Measurements from ENCODE around the gene CAPZA2.
A peak's percentile ranks its signal among the peaks of the same experiment; 100 is the strongest.
"Not testable (repeated sequence)": the region's sequence is repeated elsewhere in the genome, so short reads cannot be mapped to it uniquely, and the experiment has no call there.

The CAPZA2 gene

GRCh38 chr7:116862234-116862950 lies at the start of gene CAPZA2:
TSS of gene CAPZA2 (plus strand) at chr7:116862587. CDS start at chr7:116862612, 25 bp downstream.
- peak within 1 kb of the TSS; percentile 62 to 98 (median 91) for H3K4me3 ChIP-seq

GRCh38 chr7:116812860-116813259 lies 49.5 kb upstream of the CAPZA2 start:
- Histone ChIP-seq H3K27ac (no peak overlapping the region), H3K4me3 (no peak overlapping the region)

More at GRCh38 chr7:116862234-116862950, at the start of gene CAPZA2:
- H3K27ac ChIP-seq: peak within 1 kb of the TSS; percentile 88 to 100 (median 98)

- H3K27ac ChIP-seq, H3K4me3 ChIP-seq: not testable (repeated sequence)
These were observed 49.0 kb upstream of the CAPZA2 start for GRCh38 chr7:116813371-116813770.

GRCh38 chr7:116815041-116815440 lies 47.3 kb upstream of the CAPZA2 start:
- no peak overlapping the region for H3K4me3 ChIP-seq
- no peak overlapping the region for H3K27ac ChIP-seq

GRCh38 chr7:116820149-116820548 lies 42.2 kb upstream of the CAPZA2 start:
- H3K4me3 ChIP-seq: no peak overlapping the region
- H3K27ac ChIP-seq: no peak overlapping the region

GRCh38 chr7:116821647-116822046 lies 40.7 kb upstream of the CAPZA2 start:
- H3K27ac ChIP-seq, H3K4me3 ChIP-seq: not testable (repeated sequence)

GRCh38 chr7:116824449-116824848 lies 37.9 kb upstream of the CAPZA2 start:
- no peak overlapping the region for H3K4me3 ChIP-seq
- H3K27ac ChIP-seq: no peak overlapping the region

GRCh38 chr7:116828281-116828680 lies 34.1 kb upstream of the CAPZA2 start:
- no peak overlapping the region for H3K27ac ChIP-seq
- no peak overlapping the region for H3K4me3 ChIP-seq

GRCh38 chr7:116829041-116829440 lies 33.3 kb upstream of the CAPZA2 start:
- no peak overlapping the region for H3K4me3 ChIP-seq
- H3K27ac ChIP-seq: no peak overlapping the region

GRCh38 chr7:116829493-116829892 lies 32.9 kb upstream of the CAPZA2 start:
- no peak overlapping the region for H3K27ac ChIP-seq
- H3K4me3 ChIP-seq: no peak overlapping the region

- H3K4me3 ChIP-seq: no peak overlapping the region
- no peak overlapping the region for H3K27ac ChIP-seq
These were observed 29.7 kb upstream of the CAPZA2 start for GRCh38 chr7:116832692-116833091.

GRCh38 chr7:116834815-116835504 lies 27.4 kb upstream of the CAPZA2 start:
- Histone ChIP-seq H3K4me3 (no peak overlapping the region), H3K27ac (no peak overlapping the region)

GRCh38 chr7:116836048-116836447 lies 26.3 kb upstream of the CAPZA2 start:
- H3K4me3 ChIP-seq: no peak overlapping the region
- H3K27ac ChIP-seq: no peak overlapping the region

- no peak overlapping the region for H3K27ac ChIP-seq
- H3K4me3 ChIP-seq: no peak overlapping the region
These were observed 25.5 kb upstream of the CAPZA2 start for GRCh38 chr7:116836911-116837310.

- Histone ChIP-seq H3K4me3 (no peak overlapping the region), H3K27ac (no peak overlapping the region)
These were observed 24.8 kb upstream of the CAPZA2 start for GRCh38 chr7:116837586-116837985.

- H3K4me3 ChIP-seq: no peak overlapping the region
- H3K27ac ChIP-seq: no peak overlapping the region
These were observed 22.1 kb upstream of the CAPZA2 start for GRCh38 chr7:116840256-116840655.

- no peak overlapping the region for H3K4me3 ChIP-seq
These were observed 20.0 kb upstream of the CAPZA2 start for GRCh38 chr7:116842371-116842770.

GRCh38 chr7:116843378-116843777 lies 19.0 kb upstream of the CAPZA2 start:
- peak overlapping the region in 4 of 21 experiments; percentile 1 to 37 (median 22) for H3K27ac ChIP-seq
- H3K4me3 ChIP-seq: peak overlapping the region in 1 of 7 experiments; percentile 27

More at GRCh38 chr7:116842371-116842770, 20.0 kb upstream of the CAPZA2 start:
- H3K27ac ChIP-seq: no peak overlapping the region

- H3K4me3 ChIP-seq: no peak overlapping the region
- no peak overlapping the region for H3K27ac ChIP-seq
These were observed 11.2 kb upstream of the CAPZA2 start for GRCh38 chr7:116851175-116851574.

GRCh38 chr7:116851671-116852070 lies 10.7 kb upstream of the CAPZA2 start:
- H3K27ac ChIP-seq: no peak overlapping the region
- no peak overlapping the region for H3K4me3 ChIP-seq

GRCh38 chr7:116854132-116854531 lies 8.3 kb upstream of the CAPZA2 start:
- Histone ChIP-seq H3K4me3 (no peak overlapping the region), H3K27ac (no peak overlapping the region)
